CD8-positive, alpha-beta memory T cell (primary cell): ENCODE measurements around the gene ZNF366. TPM values are rescaled to one million over a fixed set of nuclear protein-coding genes. Genes with fewer than 3 reads are reported as not detected.

Experiments
- CTCF ChIA-PET: fragments of 350-600 bp; sonication (Branson Sonifier 250); formaldehyde crosslinking; loops from one replicate; lab custom pipeline; 2021; ENCODE audit warnings: antibody characterized with exemption; lab: Charles Lee
- POLR2A ChIA-PET: fragments of 350-600 bp; sonication (Branson Sonifier 250); formaldehyde crosslinking; loops from one replicate; lab custom pipeline; 2021; ENCODE audit warnings: antibody characterized with exemption; lab: Charles Lee
- DNase-seq, 5 donors: peaks; one replicate each; pipeline versions ENCODE4 v3.0.0 to v3.0.0-alpha.2; 2020 to 2022; ENCODE audit warnings: mixed read lengths in 1 of 5
- H3K27ac ChIP-seq: one replicate; pipeline ENCODE4 v1.7.0; 2013; ENCODE audit warnings: low read depth, mild to moderate bottlenecking, low read length, moderate library complexity
- H3K27me3 ChIP-seq: 2 replicates; pipeline ENCODE4 v1.7.0; 2013; ENCODE audit warnings: low read length, mild to moderate bottlenecking; ENCODE audit not compliant: insufficient read depth, poor library complexity, severe bottlenecking
- H3K36me3 ChIP-seq: 2 replicates; pipeline ENCODE4 v1.7.0; 2013; ENCODE audit warnings: mild to moderate bottlenecking, low read length, moderate library complexity; ENCODE audit not compliant: insufficient read depth
- H3K4me1 ChIP-seq: 2 replicates; pipeline ENCODE4 v1.7.0; 2013; ENCODE audit warnings: mild to moderate bottlenecking, low read length, moderate library complexity; ENCODE audit not compliant: insufficient read depth
- H3K4me3 ChIP-seq: 2 replicates; pipeline ENCODE4 v1.7.0; 2013; ENCODE audit warnings: mild to moderate bottlenecking, low read length
- H3K9me3 ChIP-seq: 2 replicates; pipeline ENCODE4 v1.7.0; 2013; ENCODE audit warnings: mild to moderate bottlenecking, low read length
- H3K27ac Mint-ChIP-seq, 8 donors: one replicate each; pipeline ENCODE4 v1.8.0; 2020 to 2021; ENCODE audit warnings: mixed read lengths in 8 of 8, mild to moderate bottlenecking in 6 of 8, inconsistent platforms in 3 of 8, moderate library complexity in 3 of 8
- H3K27me3 Mint-ChIP-seq, 2 donors: one replicate each; pipeline ENCODE4 v1.8.0; 2020 to 2021; ENCODE audit warnings: mixed read lengths in 2 of 2, mild to moderate bottlenecking in 1 of 2, moderate library complexity in 1 of 2
- H3K36me3 Mint-ChIP-seq, 3 donors: one replicate each; pipeline ENCODE4 v1.8.0; 2020 to 2021; ENCODE audit warnings: mixed read lengths in 3 of 3, inconsistent platforms in 1 of 3, mild to moderate bottlenecking in 1 of 3
- H3K4me1 Mint-ChIP-seq, 3 donors: one replicate each; pipeline ENCODE4 v1.8.0; 2020 to 2021; ENCODE audit warnings: mixed read lengths in 3 of 3, inconsistent platforms in 1 of 3, mild to moderate bottlenecking in 1 of 3
- H3K4me3 Mint-ChIP-seq, 7 donors: one replicate each; pipeline ENCODE4 v1.8.0; 2020 to 2021; ENCODE audit warnings: mixed read lengths in 7 of 7, mild to moderate bottlenecking in 6 of 7, moderate library complexity in 4 of 7, inconsistent platforms in 2 of 7
- H3K9me3 Mint-ChIP-seq, 5 donors: one replicate each; pipeline ENCODE4 v1.8.0; 2020 to 2022; ENCODE audit warnings: mixed read lengths in 5 of 5, mild to moderate bottlenecking in 3 of 5, moderate library complexity in 2 of 5, inconsistent platforms in 1 of 5
- polyA plus RNA-seq: library from polyadenylated mRNA; unstranded; fragments of 300-500 nt; fragmentation: Illumina TruSeq; gene quantifications from one replicate; pipeline ENCODE4 v1.2.3, GENCODE V29; 2021
- total RNA-seq, 2 experiments: library from RNA; stranded (reverse); gene quantifications; one replicate each; pipeline ENCODE4 v1.2.3, GENCODE V29; 2021

ZNF366 gene
- total and polyA plus RNA-seq, 3 experiments from 2014 or later: not detected

GRCh38 chr5:72417333-72418062, 89.7 kb downstream of the ZNF366 start:
- Mint-ChIP-seq H3K4me1 (no peaks in the 10 kb centered on the region), H3K9me3 (no peaks in the 10 kb centered on the region), H3K4me3 (no peak overlapping the region), H3K36me3 (no peaks in the 10 kb centered on the region), H3K27ac (no peak overlapping the region), H3K27me3 (peaks cover 0 to 2% of the 10 kb centered on the region in 2 donors)
- ChIA-PET POLR2A (no interaction called here), CTCF (no interaction called here)
- Histone ChIP-seq H3K27me3 (no peaks in the 10 kb centered on the region), H3K27ac (no peak overlapping the region), H3K36me3 (no peaks in the 10 kb centered on the region), H3K4me1 (no peaks in the 10 kb centered on the region), H3K9me3 (no peaks in the 10 kb centered on the region), H3K4me3 (no peak overlapping the region)
- no peak for DNase-seq

GRCh38 chr5:72415616-72416325, 91.4 kb downstream of the ZNF366 start:
- no peaks in the 10 kb centered on the region for H3K36me3 ChIP-seq
- ChIA-PET POLR2A (no interaction called here), CTCF (interaction anchor here (1.3 kb wide), 1 partner anchor 9 kb away, joined by 5 read pairs; no protein-coding TSS in a partner anchor)
- no peaks in the 10 kb centered on the region for H3K9me3 ChIP-seq
- H3K4me3 ChIP-seq: no peak overlapping the region
- no peak overlapping the region for H3K4me3 Mint-ChIP-seq
- no peaks in the 10 kb centered on the region for H3K4me1 ChIP-seq
- no peak overlapping the region for H3K27ac ChIP-seq
- H3K27ac Mint-ChIP-seq: no peak overlapping the region
- no peaks in the 10 kb centered on the region for H3K9me3 Mint-ChIP-seq
- H3K4me1 Mint-ChIP-seq: no peaks in the 10 kb centered on the region
- no peak for DNase-seq
- H3K27me3 Mint-ChIP-seq: peaks cover 0 to 2% of the 10 kb centered on the region in 2 donors
- no peaks in the 10 kb centered on the region for H3K27me3 ChIP-seq
- no peaks in the 10 kb centered on the region for H3K36me3 Mint-ChIP-seq

GRCh38 chr5:72412283-72413055, 94.7 kb downstream of the ZNF366 start:
- Mint-ChIP-seq H3K27me3 (peaks cover 0 to 4% of the 10 kb centered on the region in 2 donors), H3K4me3 (no peak overlapping the region), H3K27ac (no peak overlapping the region), H3K9me3 (no peaks in the 10 kb centered on the region), H3K4me1 (no peaks in the 10 kb centered on the region), H3K36me3 (no peaks in the 10 kb centered on the region)
- no peak overlapping the region for H3K4me3 ChIP-seq
- H3K4me1 ChIP-seq: no peaks in the 10 kb centered on the region
- ChIA-PET CTCF (no interaction called here), POLR2A (no interaction called here)
- no peaks in the 10 kb centered on the region for H3K27me3 ChIP-seq
- no peaks in the 10 kb centered on the region for H3K9me3 ChIP-seq
- DNase-seq: no peak
- no peak overlapping the region for H3K27ac ChIP-seq
- no peaks in the 10 kb centered on the region for H3K36me3 ChIP-seq

GRCh38 chr5:72410688-72411295, 96.4 kb downstream of the ZNF366 start:
- H3K4me1 Mint-ChIP-seq: no peaks in the 10 kb centered on the region
- Histone ChIP-seq H3K9me3 (no peaks in the 10 kb centered on the region), H3K4me1 (no peaks in the 10 kb centered on the region), H3K27me3 (no peaks in the 10 kb centered on the region), H3K4me3 (no peak overlapping the region), H3K36me3 (no peaks in the 10 kb centered on the region), H3K27ac (no peak overlapping the region)
- H3K9me3 Mint-ChIP-seq: peaks cover 0 to 6% (median 0%) of the 10 kb centered on the region in 5 donors
- H3K4me3 Mint-ChIP-seq: no peak overlapping the region
- ChIA-PET POLR2A (no interaction called here), CTCF (no interaction called here)
- H3K36me3 Mint-ChIP-seq: no peaks in the 10 kb centered on the region
- H3K27me3 Mint-ChIP-seq: peaks cover 2 to 4% of the 10 kb centered on the region in 2 donors
- H3K27ac Mint-ChIP-seq: no peak overlapping the region
- no peak for DNase-seq

- H3K4me1 ChIP-seq: no peaks in the 10 kb centered on the region
These were observed 98.6 kb downstream of the ZNF366 start for GRCh38 chr5:72408603-72409002.

GRCh38 chr5:72408127-72408526, 99.1 kb downstream of the ZNF366 start:
- H3K36me3 ChIP-seq: no peaks in the 10 kb centered on the region
- peaks cover 0 to 2% (median 0%) of the 10 kb centered on the region in 3 donors for H3K36me3 Mint-ChIP-seq
- H3K27ac ChIP-seq: no peak overlapping the region
- ChIA-PET CTCF (no interaction called here), POLR2A (no interaction called here)
- no peak overlapping the region for H3K4me3 Mint-ChIP-seq
- H3K4me1 ChIP-seq: no peaks in the 10 kb centered on the region
- H3K4me1 Mint-ChIP-seq: no peaks in the 10 kb centered on the region
- no peak for DNase-seq
- peaks cover 6 to 19% of the 10 kb centered on the region in 2 donors for H3K27me3 Mint-ChIP-seq
- H3K9me3 Mint-ChIP-seq: peaks cover 0 to 15% (median 2%) of the 10 kb centered on the region in 5 donors
- H3K27ac Mint-ChIP-seq: no peak overlapping the region
- H3K4me3 ChIP-seq: no peak overlapping the region
- H3K9me3 ChIP-seq: no peaks in the 10 kb centered on the region
- H3K27me3 ChIP-seq: peaks cover 3% of the 10 kb centered on the region

More at GRCh38 chr5:72408603-72409002, 98.6 kb downstream of the ZNF366 start:
- Histone ChIP-seq H3K4me3 (no peak overlapping the region), H3K27ac (no peak overlapping the region), H3K36me3 (no peaks in the 10 kb centered on the region), H3K9me3 (no peaks in the 10 kb centered on the region), H3K27me3 (no peaks in the 10 kb centered on the region)
- peaks cover 0 to 2% (median 0%) of the 10 kb centered on the region in 3 donors for H3K36me3 Mint-ChIP-seq
- H3K27me3 Mint-ChIP-seq: peaks cover 6 to 19% of the 10 kb centered on the region in 2 donors
- ChIA-PET POLR2A (no interaction called here), CTCF (no interaction called here)
- no peak overlapping the region for H3K4me3 Mint-ChIP-seq
- DNase-seq: no peak
- no peaks in the 10 kb centered on the region for H3K4me1 Mint-ChIP-seq
- no peak overlapping the region for H3K27ac Mint-ChIP-seq
- H3K9me3 Mint-ChIP-seq: peaks cover 0 to 11% (median 2%) of the 10 kb centered on the region in 5 donors

GRCh38 chr5:72407541-72407940, 99.7 kb downstream of the ZNF366 start:
- Histone ChIP-seq H3K9me3 (no peaks in the 10 kb centered on the region), H3K36me3 (no peaks in the 10 kb centered on the region), H3K4me3 (no peak overlapping the region), H3K27ac (no peak overlapping the region), H3K4me1 (no peaks in the 10 kb centered on the region), H3K27me3 (peaks cover 4% of the 10 kb centered on the region)
- POLR2A ChIA-PET: no interaction called here
- Mint-ChIP-seq H3K4me3 (no peak overlapping the region), H3K36me3 (peaks cover 0 to 2% (median 0%) of the 10 kb centered on the region in 3 donors), H3K27me3 (peaks cover 6 to 19% of the 10 kb centered on the region in 2 donors), H3K9me3 (peaks cover 0 to 17% (median 2%) of the 10 kb centered on the region in 5 donors), H3K4me1 (no peaks in the 10 kb centered on the region), H3K27ac (no peak overlapping the region)
- CTCF ChIA-PET: no interaction called here
- no peak for DNase-seq
